ENCODE results near the gene CELF5. TPM values are rescaled to one million over a fixed set of nuclear protein-coding genes. Genes with fewer than 3 reads are reported as not detected.
"Not testable (repeated sequence)": the region's sequence is repeated elsewhere in the genome, so short reads cannot be mapped to it uniquely, and the experiment has no call there.

Gene CELF5
- total RNA-seq, 1 donor from 2014 or later = not detected

DNA sequence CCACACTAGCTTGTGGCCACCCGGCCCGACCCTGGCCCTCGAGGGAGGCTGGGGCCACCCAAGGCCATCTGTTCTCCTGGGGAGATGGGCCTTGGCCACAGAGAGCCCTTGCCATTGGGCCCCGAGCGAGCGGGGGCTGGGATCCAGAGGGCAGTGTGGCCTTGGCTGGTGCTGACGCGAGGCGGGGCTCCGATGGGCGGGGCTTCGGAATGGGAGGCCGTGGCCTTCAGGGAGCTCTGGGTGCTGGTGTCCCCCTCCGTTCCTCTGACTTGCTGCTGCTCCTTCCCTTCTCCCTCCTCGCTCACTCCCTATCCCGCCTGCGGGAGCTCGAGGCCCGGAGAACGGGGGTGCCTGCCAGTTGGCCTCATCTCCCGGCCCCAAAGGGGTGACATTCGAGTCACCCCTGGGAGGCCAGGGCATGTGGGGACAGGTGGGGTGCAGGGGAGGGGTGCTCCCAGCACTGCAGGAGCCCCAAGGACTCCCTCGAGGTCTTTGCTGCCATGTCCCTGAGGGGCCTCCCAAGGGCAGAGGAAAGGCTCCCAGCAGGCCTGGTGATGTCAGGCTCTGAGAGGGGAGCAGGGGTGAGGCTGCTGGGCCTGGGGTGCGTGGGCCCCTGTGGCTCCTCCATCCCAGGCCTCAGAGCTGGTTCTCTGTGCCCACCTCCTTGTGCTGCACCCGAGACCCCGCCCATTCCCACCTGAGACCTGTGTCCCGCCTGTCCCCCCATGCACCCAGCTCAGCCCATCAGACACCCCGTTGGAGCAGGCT, 34.6 kb upstream of the CELF5 start:
- DNase-seq (ENCODE audit: low read depth in 2 of 2) = no peak

DNA sequence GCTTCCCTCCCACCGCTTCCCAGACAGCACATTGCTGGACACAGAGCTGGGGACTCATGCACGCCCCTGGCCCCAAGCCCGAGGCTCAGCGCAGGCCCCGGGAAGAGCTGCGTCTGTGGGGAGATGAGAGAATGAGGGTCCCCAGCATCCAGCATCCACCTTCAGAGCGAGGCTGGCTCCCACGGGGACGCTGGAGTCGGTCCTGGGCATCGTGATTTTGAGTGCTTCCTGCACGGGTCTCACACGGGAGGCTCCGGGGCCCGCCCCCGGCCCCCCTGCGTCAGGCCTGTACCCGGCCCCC, 34.0 kb upstream of the CELF5 start:
- no peak for DNase-seq (ENCODE audit: low read depth in 2 of 2)

DNA sequence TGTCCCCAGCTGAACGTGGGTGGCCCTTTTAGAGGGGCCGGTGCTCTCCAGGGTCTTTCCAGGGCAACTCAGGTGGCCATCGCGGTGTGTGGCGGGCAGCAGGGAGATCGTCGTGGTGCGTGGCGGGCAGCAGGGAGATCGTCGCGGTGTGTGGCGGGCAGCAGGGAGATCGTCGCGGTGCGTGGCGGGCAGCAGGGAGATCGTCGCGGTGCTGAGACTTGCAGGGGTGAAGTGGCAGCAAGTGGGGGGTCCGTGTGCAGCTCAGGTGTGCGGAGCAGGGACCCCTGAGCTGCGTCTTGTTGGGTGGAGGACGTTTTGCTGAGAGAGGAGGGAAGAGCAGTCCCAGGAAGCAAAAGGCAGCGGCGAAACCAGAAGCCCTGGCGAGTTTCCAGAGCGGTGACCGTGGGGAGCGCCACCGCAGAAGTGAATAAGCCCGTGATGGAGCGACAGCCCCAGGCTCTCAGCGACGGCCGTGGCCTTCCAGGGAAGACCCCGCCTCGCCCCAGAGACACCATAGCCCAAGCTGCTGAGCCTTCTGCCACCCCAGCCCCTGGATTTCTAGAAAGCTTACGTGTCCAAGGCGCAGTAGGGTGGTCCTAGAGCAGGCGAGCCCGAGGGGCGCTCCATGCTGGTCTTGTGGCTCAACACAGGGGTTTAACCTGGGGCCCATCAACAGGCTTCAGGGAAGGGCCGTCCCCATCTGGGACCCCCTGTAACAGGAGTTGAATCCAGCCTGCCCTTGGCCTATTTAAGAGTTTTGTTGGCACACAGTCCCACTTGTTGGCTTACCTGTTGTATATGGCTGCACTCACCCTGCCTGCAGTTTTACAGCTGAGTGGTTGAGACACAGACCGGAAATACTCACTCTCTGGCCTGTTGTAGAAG, 33.3 kb upstream of the CELF5 start:
- DNase-seq (ENCODE audit: low read depth in 2 of 2) = no peak

DNA sequence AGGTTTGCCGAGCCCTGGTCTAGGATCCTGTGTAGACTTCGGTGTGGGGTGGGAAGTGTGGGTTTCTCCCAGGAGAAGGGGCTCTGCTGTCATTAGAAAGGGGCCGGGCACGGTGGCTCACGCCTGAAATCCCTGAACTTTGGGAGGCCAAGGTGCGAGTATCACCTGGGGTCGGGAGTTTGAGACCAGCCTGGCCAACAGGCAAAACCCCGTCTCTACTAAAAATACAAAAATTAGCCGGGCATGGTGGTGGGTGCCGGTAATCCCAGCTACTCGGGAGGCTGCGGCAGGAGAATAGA, 32.7 kb upstream of the CELF5 start:
- DNase-seq (ENCODE audit: low read depth in 2 of 2) = not testable (repeated sequence)

DNA sequence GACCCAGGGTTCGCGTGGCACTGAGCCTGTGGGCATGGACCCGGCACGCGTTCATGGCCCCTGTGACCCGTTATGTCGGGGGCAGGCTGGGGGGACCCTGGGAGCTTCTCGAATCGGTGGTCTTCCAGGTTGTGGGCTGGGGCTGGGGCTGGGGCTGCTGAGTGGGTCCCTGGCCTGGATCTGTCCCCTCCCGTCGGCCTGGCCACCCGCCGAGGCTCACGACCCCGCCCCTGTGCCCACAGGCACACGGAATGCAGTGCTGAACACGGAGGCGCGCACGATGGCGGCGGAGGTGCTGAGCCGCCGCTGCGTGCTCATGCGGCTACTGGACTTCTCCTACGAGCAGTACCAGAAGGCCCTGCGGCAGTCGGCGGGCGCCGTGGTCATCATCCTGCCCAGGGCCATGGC, 32.2 kb upstream of the CELF5 start:
- DNase-seq (ENCODE audit: low read depth in 2 of 2) = no peak

DNA sequence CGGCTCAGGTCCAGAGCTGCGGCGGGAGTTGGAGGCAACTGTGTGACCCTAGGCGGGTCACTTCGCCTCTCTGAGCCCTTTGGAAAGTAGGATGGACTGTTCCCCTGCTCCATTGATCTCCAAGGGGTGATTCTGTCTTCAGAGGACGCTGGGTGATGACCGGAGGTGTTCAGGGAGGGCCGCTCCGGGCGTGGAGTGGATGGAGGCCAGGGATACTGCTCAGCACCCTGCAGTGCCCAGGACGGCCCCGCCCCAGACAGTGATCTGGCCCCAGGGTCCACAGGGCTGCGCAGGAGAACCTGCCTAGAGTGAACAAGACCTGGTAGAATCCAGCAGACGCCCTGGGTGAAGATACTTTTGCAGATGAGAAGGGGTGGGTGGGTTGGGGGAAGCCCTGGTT, 31.8 kb upstream of the CELF5 start:
- DNase-seq (ENCODE audit: low read depth in 2 of 2) = no peak

DNA sequence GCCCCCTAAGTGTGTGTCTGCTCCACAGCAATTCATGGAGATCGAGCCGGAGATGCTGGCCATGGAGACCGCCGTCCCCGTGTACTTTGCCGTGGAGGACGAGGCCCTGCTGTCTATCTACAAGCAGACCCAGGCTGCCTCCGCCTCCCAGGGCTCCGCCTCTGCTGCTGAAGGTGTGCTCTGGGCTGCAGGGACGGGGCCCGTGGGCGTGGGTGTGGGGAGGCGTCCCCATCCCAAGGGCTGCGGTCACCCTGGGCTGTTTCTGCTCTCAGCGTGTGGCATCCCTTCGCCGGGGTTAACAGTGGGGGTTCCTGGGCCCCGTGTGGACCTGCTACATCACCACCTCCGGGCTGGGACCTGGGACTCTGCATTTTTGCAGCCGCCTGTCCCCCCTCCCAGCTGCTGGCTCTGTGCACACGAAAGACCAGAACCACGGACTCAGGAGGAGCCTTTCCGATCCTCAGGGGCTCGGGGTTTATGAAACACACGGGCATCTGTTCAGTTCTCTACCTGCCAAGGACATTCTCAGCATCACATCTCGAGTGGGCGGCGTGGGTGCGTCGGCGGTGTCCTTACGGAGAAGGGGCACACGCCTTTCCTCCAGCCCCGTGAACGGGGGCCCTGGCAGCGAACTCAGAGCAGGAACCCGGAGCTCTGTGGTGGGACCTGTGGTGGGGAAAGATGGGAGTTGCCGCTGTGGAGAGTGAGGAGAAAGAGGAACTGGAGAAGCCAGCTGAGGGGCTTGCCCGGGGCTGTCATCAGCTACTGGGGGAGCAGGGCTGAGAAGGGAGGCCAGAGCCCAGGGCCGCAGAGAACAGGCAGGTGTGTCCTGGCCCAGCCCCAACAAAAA, 31.0 kb upstream of the CELF5 start:
- no peak for DNase-seq (ENCODE audit: low read depth in 2 of 2)

DNA sequence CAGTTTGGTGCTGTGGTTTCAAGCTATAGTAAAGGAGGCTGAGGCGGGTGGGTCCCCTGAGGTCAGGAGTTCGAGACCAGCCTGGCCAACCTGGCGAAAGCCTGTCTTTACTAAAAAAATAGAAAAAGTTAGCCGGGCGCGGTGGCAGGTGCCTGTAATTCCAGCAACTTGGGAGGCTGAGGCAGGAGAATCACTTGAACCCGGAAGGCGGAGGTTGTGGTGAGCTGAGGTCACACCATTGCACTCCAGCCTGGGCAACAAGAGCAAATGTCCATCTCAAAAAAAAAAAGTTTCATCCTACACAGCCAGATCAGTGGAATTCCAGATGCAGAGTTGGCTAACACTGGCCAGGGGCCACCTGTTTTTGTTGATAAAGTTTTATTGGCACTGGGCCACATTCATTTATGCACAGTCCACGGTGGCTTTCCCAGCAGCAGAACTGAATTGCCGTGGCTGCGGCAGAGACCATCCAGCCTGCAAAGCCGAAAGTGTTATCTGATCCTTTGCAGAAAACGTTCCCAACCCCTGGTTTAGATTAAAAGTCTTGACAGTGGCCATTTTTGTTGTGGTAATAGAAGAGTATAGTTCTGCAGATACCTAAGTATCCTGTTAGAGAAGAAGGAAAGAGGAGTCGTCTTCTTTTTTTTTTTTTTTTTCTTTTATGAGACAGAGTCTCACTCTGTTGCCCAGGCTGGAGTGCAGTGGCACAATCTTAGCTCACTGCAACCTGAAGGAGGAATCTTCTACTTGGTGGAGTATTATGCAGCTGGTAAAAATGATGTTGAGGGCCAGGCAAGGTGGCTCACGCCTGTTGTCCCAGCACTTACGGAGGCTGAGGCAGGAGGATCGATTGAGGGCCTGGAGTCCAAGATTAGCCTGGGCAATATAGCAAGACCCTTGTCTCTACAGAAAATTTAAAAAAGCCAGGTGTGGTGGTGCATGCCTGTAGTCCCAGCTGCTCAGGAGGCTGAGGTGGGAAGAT, 30.1 kb upstream of the CELF5 start:
- no peak for DNase-seq (ENCODE audit: low read depth in 2 of 2)

DNA sequence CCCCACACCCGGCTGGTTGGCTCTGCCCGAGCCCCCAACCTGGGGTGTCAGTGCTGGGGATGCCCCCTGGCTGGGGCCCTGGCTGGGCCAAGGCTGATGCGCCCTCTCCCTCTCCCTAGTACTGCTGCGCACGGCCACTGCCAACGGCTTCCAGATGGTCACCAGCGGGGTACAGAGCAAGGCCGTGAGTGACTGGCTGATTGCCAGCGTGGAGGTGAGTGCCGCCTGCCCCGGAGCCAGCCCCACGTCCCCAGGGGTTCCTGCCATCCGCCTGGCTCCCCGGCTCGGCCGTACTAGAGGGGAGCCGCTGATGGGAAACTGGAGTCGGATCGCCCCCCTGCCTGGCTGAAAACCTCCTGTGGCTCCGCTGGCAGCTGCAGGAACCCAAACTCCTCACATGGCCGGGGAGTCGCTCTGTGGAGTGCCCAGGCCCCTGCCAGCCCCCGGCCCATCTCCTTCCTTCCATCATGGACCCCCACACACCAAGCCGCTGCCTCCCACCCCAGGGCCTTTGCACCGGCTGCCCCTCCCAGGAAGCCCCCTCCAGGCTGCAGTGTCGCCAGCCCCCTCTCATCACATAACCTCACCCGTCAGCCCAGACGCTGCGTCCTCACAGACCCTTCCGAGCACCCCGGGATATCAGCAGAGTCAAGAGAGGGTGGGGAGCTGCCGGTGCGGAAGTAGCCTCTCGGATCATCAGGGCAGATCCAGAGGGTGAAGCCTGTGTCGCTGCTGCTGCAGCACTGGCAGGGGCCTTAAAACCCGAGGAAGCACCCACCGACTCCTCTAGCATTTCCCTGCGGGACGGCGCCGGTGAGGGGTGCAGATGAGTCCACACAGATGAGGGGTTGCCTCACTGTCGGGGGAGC, 28.2 kb upstream of the CELF5 start:
- DNase-seq (ENCODE audit: low read depth in 2 of 2) = no peak

DNA sequence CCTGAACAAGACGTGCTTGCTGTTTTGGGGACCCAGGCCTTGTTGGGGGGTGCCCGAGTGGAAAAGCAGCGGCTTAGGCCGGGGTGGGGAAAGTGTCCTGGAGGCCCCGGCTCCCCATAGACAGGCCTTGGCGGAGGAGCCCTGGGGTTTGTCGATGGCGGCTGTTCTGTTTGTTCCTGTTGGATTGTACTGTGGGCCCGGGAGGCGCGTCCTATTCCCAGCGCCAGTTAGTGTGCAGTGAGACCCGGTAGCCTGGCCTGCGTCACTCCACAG, 27.6 kb upstream of the CELF5 start:
- no peak for DNase-seq (ENCODE audit: low read depth in 2 of 2)

DNA sequence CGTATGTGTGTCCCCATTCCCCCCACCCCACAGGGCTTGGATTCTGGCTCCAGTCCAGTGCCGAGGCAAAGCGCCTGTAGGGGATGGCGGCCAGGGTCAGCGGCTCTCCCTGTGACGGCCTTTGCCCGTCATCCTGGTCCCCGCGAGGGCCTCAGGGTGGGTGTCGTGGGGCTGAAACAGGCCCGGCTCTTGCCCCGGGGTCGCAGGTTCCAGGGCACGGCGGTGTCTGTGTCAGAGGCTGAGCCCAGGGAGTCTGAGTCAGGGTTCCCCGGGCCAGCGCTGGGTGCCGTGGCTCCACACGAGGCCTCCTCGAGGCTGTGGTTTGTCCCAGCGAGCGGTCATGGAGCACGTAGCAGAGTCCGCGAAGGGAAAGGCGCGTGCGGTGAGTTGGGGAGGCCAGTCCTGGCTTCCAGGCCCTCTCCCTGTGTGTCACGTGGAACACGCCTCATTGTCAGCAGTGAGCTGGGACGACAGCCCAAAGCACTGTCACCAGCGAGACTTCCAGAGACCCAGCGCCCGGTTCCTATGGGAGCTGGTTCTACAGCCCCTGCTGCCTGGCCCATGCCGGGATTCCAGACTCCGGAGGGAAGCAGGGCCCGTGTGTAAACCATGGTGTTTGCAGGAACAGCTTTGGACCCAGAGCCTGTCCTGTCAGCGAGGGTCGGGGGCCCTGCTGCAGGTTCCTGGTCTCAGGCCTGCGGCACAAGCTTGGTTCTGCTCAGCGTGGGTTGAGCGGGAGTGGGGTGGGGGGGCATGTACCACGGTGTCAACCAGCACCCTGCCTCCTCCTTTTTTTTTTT, 25.4 kb upstream of the CELF5 start:
- no peak for DNase-seq (ENCODE audit: low read depth in 2 of 2)

DNA sequence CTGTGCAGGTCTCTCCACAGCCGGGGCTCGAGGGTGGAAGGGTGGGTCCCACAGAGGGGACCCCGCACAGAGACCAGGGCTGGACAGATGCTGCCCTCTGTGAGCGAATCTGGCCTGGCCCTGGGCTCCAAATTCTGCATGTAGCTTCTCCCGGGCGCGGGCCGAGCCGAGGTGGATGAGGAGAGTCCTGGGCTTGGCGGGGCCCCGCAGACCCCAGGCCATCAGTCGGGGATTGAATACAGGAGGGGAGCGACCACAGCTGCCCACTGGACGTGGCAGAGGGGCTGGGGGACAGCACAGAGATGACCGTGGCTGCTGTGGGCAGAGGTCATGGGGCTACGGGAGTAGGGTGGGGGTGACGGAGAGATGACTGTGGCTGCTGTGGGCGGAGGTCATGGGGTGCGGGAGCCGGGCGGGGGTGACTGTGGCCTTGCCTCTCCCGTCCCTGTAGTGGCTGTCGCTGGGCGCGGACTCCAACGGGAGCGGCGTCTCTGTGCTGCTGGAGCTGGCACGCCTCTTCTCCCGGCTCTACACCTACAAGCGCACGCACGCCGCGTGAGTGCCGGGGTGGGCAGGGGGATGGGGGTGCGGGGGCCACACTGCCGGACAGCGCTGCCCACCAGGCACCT, 23.3 kb upstream of the CELF5 start:
- DNase-seq (ENCODE audit: low read depth in 2 of 2) = no peak

DNA sequence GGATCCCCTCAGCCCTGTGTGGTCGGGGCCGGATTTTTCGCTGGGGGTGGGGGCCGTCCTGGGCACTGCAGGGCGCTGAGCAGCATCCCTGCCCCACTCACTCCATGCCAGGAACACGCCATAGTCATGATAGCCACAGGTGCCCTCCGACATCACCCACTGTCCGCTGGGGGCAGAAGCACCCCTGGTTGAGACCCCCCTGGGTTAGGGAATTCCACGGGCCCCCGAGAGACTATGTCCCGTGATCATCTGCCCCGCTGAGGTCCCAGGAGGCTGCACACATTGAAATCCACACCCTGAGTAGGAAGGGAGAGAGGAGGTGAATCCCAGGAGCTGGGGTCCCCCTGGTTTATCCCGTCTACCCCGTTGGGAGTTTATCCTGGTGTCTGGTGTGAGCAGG, 22.6 kb upstream of the CELF5 start:
- no peak for DNase-seq (ENCODE audit: low read depth in 2 of 2)

DNA sequence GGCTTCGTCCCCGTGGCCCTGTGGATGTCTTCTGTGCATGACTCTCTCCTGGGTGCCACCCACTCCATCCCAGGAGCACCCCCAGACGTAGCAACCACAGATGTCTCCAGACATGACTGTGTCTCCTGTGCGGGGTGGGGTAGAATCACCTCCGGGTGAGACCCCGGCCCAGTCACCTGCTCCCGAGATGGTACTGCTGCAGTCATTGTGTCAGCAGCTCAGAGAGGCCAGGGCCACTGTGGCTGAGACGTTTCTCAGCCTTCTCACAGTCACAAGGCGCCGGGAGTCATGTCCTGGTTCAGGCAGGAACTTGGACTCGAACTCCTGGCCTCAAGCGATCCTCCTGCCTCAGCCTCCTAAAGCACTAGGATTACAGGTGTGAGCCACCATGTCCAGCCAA, 22.1 kb upstream of the CELF5 start:
- DNase-seq (ENCODE audit: low read depth in 2 of 2) = no peak

DNA sequence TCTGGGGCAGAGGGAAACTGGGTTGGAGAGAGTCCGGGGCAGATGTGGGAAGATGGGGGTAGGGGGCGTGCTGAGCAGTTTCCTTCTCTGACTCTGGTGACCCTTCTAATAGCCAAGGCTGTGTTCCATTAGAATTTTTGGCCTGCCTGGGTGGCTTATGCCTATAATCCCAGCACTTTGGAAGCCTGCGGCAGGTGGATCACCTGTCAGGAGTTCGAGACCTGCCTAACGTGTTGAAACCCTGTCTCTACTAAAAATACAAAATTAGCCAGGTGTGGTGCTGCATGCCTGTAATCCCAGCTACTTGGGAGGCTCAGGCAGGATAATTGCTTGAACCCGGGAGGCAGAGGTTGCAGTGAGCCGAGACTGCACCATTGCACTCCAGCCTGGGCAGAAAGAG, 21.6 kb upstream of the CELF5 start:
- not testable (repeated sequence) for DNase-seq (ENCODE audit: low read depth in 2 of 2)

DNA sequence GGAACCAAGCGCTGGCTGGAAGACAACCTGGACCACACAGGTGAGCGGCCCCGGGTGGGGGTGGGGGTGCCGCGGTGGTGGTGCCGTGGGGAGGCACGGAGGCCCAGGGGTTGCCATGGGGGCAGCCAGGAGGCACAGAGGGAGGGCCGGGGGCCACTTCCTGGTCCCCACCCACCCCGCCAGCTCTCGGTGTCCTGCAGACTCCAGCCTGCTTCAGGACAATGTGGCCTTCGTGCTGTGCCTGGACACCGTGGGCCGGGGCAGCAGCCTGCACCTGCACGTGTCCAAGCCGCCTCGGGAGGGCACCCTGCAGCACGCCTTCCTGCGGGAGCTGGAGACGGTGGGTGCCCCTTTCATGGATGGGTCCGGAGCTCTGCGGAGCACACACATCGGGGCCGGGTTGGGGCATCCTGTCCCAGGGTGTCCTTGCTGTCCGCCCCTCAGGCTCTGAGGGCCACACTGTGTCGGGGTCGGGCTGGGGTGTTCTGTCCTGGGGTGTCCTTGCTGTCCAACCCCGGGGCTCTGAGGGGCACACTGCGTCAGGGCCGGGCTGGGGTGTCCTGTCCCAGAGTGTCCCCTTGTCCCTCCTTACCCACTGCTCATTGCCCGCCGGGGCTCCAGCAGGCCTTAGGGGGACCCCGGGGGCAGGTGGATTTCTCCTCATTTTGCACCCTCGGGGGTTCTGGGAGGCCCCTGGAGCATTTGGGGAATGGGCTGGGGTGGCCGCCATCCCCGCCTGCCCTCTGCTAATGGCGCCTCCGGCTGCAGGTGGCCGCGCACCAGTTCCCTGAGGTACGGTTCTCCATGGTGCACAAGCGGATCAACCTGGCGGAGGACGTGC, 20.4 kb upstream of the CELF5 start:
- DNase-seq (ENCODE audit: low read depth in 2 of 2) = no peak

DNA sequence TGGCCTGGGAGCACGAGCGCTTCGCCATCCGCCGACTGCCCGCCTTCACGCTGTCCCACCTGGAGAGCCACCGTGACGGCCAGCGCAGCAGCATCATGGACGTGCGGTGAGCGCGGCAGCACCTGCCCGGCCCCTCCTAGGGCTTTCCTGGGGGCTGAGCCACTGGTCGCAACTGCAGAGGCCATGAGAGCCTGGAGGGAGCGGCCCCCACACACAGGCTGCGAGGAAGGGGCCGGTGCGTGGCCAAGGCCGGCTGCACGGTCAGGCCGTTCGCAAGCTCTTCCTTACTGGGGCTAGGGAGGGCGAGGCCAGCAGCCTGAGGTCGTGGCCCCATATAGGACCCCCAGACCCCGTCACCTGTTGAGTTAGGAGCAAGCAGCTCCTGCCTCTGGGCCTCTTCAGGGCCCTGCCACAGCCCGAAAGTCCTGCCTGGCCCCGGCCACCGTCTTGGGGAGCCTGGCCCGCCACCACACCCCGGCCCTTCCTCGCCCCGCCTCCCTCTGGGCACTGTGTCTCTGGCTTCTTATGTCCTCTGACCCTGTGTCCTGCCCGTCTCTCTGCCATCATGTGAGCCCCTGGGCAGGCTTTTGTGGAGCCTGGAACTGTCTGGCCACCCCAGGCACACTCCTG, 19.7 kb upstream of the CELF5 start:
- no peak for DNase-seq (ENCODE audit: low read depth in 2 of 2)

Measured in lung microvascular endothelial cell (primary cell).